Mucosa of rectum (tissue), 2 donors: ENCODE results near the gene TUBGCP6.
"Not testable (repeated sequence)": the region's sequence is repeated elsewhere in the genome, so short reads cannot be mapped to it uniquely, and the experiment has no call there.

ENCODE experiments used
- H3K27ac ChIP-seq, 2 donors: one replicate each; pipeline ENCODE4 v1.7.0; 2013; ENCODE audit warnings: inconsistent platforms in 2 of 2, low read depth in 2 of 2, low read length in 2 of 2
- H3K27me3 ChIP-seq, 2 donors: one replicate each; pipeline ENCODE4 v1.7.0; 2013; ENCODE audit warnings: low read length in 2 of 2; ENCODE audit not compliant: control insufficient read depth in 2 of 2, insufficient read depth in 2 of 2
- H3K36me3 ChIP-seq, 2 donors: one replicate each; pipeline ENCODE4 v1.7.0; 2013; ENCODE audit warnings: low read length in 2 of 2; ENCODE audit not compliant: control insufficient read depth in 2 of 2, insufficient read depth in 2 of 2
- H3K4me1 ChIP-seq, 2 donors: one replicate each; pipeline ENCODE4 v1.7.0; 2013; ENCODE audit warnings: low read length in 2 of 2, mild to moderate bottlenecking in 1 of 2; ENCODE audit not compliant: control insufficient read depth in 2 of 2, insufficient read depth in 2 of 2
- H3K4me3 ChIP-seq, 2 donors: one replicate each; pipeline ENCODE4 v1.7.0; 2013; ENCODE audit warnings: low read length in 2 of 2
- H3K9ac ChIP-seq, 2 donors: one replicate each; pipeline ENCODE4 v1.7.0; 2013; ENCODE audit warnings: low read length in 2 of 2, low read depth in 1 of 2, mild to moderate bottlenecking in 1 of 2
- H3K9me3 ChIP-seq, 2 donors: one replicate each; pipeline ENCODE4 v1.7.0; 2013; ENCODE audit warnings: low read length in 2 of 2; ENCODE audit not compliant: control insufficient read depth in 2 of 2
- donor health status: healthy.
- donor health status: Normal muscosa, but diverticular disease.

The TUBGCP6 gene

DNA sequence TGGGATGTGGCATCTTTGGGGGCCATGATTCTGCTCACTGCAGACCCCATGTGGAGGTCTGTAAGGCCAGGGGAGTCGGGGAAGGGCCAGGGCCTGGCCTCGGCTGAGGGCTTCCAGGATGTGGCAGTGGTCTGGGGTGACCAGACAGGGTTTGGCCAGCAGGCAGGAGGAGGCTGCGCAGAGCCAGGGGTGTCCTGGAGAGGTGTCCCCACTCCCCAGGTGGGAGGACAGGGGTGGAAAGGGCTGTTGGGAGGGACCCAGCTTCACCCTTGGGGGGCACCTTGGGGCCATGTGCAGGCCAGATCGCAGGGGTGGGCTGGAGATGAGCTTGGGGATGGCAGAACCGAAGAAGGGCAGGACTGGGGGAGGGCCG lies 70.9 kb downstream of the TUBGCP6 start:
- H3K4me1 ChIP-seq = no peaks in the 10 kb centered on the region
- H3K27ac ChIP-seq = no peak overlapping the region
- H3K27me3 ChIP-seq = peaks cover 11 to 14% of the 10 kb centered on the region in 2 donors
- no peaks in the 10 kb centered on the region for H3K36me3 ChIP-seq
- no peak overlapping the region for H3K4me3 ChIP-seq
- no peak overlapping the region for H3K9ac ChIP-seq
- no peaks in the 10 kb centered on the region for H3K9me3 ChIP-seq

GRCh38 chr22:50173311-50173982 lies 71.4 kb downstream of the TUBGCP6 start:
- Histone ChIP-seq H3K4me1 (no peaks in the 10 kb centered on the region), H3K4me3 (no peak overlapping the region), H3K27ac (no peak overlapping the region), H3K27me3 (peaks cover 14 to 16% of the 10 kb centered on the region in 2 donors), H3K36me3 (no peaks in the 10 kb centered on the region), H3K9me3 (no peaks in the 10 kb centered on the region), H3K9ac (no peak overlapping the region)

GRCh38 chr22:50171965-50172421 lies 72.8 kb downstream of the TUBGCP6 start:
- H3K9me3 ChIP-seq = no peaks in the 10 kb centered on the region
- no peak overlapping the region for H3K9ac ChIP-seq
- H3K36me3 ChIP-seq = no peaks in the 10 kb centered on the region
- peaks cover 15 to 16% of the 10 kb centered on the region in 2 donors for H3K27me3 ChIP-seq
- no peak overlapping the region for H3K27ac ChIP-seq
- H3K4me3 ChIP-seq = no peak overlapping the region
- H3K4me1 ChIP-seq = no peaks in the 10 kb centered on the region

DNA sequence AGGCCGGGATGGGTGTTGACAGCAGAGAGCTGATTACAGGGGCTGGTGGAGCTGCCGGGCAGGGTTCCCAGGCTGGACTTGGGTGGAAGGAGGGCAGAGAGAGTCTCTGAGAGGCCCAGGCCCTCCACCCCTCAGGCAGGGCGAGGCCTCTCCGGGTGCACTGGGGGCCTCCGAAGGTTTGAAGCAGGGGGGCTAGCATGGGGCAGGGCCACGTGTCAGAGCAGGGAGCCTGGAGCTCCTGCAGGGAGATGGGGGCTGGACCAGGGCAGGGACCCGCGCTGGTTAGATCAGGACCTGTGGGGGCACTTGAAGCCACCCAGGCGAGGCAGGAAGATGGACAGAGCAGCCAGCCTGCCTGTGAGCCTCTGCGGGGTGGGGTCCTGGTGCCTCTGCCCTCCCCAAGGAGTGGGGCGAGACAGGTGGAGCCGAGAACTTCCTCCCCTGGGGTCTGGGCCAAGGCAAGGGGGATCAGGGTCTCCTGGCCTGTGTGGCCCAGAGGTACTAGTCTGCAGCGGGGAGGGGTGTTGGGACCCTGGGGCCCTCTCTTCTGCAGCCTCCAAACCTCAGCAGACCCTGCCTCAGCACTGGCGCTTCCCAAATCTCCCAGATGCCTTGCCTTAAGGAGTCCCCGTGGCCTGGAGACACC lies 73.4 kb downstream of the TUBGCP6 start:
- H3K27ac ChIP-seq = no peak overlapping the region
- peaks cover 15 to 16% of the 10 kb centered on the region in 2 donors for H3K27me3 ChIP-seq
- no peak overlapping the region for H3K4me3 ChIP-seq
- no peaks in the 10 kb centered on the region for H3K9me3 ChIP-seq
- H3K36me3 ChIP-seq = no peaks in the 10 kb centered on the region
- no peak overlapping the region for H3K9ac ChIP-seq
- H3K4me1 ChIP-seq = no peaks in the 10 kb centered on the region

GRCh38 chr22:50170453-50171318 lies 74.1 kb downstream of the TUBGCP6 start, which contains the start of gene PANX2:
TSS of gene PANX2 (plus strand) at chr22:50170731. CDS start at chr22:50170731, 0 bp downstream.
- H3K4me3 ChIP-seq = peak within 1 kb of the TSS in 1 of 2 donors; percentile 20
- H3K9me3 ChIP-seq = no peaks in the 10 kb centered on the region
- no peaks in the 10 kb centered on the region for H3K4me1 ChIP-seq
- H3K27me3 ChIP-seq = peaks cover 15 to 16% of the 10 kb centered on the region in 2 donors
- no peak within 1 kb of the TSS for H3K9ac ChIP-seq
- no peaks in the 10 kb centered on the region for H3K36me3 ChIP-seq
- no peak within 1 kb of the TSS for H3K27ac ChIP-seq

- no peak overlapping the region for H3K27ac ChIP-seq
- H3K4me1 ChIP-seq = no peaks in the 10 kb centered on the region
- no peaks in the 10 kb centered on the region for H3K36me3 ChIP-seq
- H3K9me3 ChIP-seq = no peaks in the 10 kb centered on the region
- H3K9ac ChIP-seq = no peak overlapping the region
- H3K27me3 ChIP-seq = peaks cover 15 to 16% of the 10 kb centered on the region in 2 donors
- no peak overlapping the region for H3K4me3 ChIP-seq
Observed at GRCh38 chr22:50169774-50170341, 75.0 kb downstream of the TUBGCP6 start.

- peaks cover 15 to 16% of the 10 kb centered on the region in 2 donors for H3K27me3 ChIP-seq
- H3K9me3 ChIP-seq = no peaks in the 10 kb centered on the region
- no peaks in the 10 kb centered on the region for H3K4me1 ChIP-seq
- no peak overlapping the region for H3K9ac ChIP-seq
- no peak overlapping the region for H3K4me3 ChIP-seq
- no peak overlapping the region for H3K27ac ChIP-seq
- H3K36me3 ChIP-seq = no peaks in the 10 kb centered on the region
Observed at GRCh38 chr22:50169181-50169759, 75.6 kb downstream of the TUBGCP6 start.

GRCh38 chr22:50168490-50169180 lies 76.2 kb downstream of the TUBGCP6 start:
- H3K36me3 ChIP-seq, H3K4me1 ChIP-seq, H3K9ac ChIP-seq, H3K4me3 ChIP-seq, H3K27ac ChIP-seq, H3K9me3 ChIP-seq: not testable (repeated sequence)
- H3K27me3 ChIP-seq = peaks cover 14 to 15% of the 10 kb centered on the region in 2 donors

GRCh38 chr22:50167689-50168489 lies 76.9 kb downstream of the TUBGCP6 start:
- Histone ChIP-seq H3K4me1 (no peaks in the 10 kb centered on the region), H3K27me3 (peaks cover 14 to 15% of the 10 kb centered on the region in 2 donors)

More at GRCh38 chr22:50167689-50168489, 76.9 kb downstream of the TUBGCP6 start:
- Histone ChIP-seq H3K9me3 (no peaks in the 10 kb centered on the region), H3K36me3 (no peaks in the 10 kb centered on the region), H3K9ac (no peak overlapping the region), H3K27ac (no peak overlapping the region), H3K4me3 (no peak overlapping the region)
